Fibroblast of the aortic adventitia (primary cell): ENCODE results near the gene TEX35. TPM values are rescaled to one million over a fixed set of nuclear protein-coding genes. Genes with fewer than 3 reads are reported as not detected.

Experiments used
- DNase-seq: peaks from one replicate; pipeline ENCODE4 v3.0.0-alpha.2; 2010; ENCODE audit warnings: low read depth
- H3K4me3 ChIP-seq: 2 replicates; pipeline ENCODE4 v1.5.1; 2011; ENCODE audit warnings: low read depth, mild to moderate bottlenecking, control low read depth, low read length, moderate library complexity
- total RNA-seq: library from RNA; depleted of rRNA; stranded (reverse); fragments of >200 nt; gene quantifications from 2 replicates; pipeline ENCODE4 v1.2.3, GENCODE V29; 2012; ENCODE audit warnings: low replicate concordance
- TF ChIP-seq, protein P1 (sequence below): IDR thresholded peaks from 2 replicates; pipeline ENCODE4 v1.5.1; 2011; ENCODE audit warnings: mild to moderate bottlenecking, low read length, control low read depth, inconsistent platforms; ENCODE audit not compliant: insufficient read depth

TEX35 gene
- total RNA-seq, 1 donor: not detected

DNA sequence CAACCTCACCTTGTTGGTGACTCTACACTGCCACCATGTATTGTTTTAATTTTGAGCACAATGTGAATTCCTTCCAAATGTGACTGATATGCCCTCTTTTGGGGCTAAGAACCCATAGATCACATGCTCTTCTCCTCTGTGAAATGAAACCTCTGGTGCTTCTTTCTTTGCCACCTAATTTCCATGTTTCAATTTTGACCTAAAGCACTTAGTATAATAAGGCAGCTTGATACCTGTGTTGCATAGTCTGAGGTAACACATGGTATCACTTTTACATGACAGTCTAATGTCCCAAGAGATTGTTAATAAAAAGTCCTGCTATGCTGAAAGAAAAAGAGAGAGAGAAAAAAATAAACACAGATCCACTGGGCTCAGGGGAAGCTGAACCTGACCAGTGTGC lies 40.4 kb upstream of the TEX35 start:
- DNase-seq: no peak
- TF ChIP-seq, protein P1, sequence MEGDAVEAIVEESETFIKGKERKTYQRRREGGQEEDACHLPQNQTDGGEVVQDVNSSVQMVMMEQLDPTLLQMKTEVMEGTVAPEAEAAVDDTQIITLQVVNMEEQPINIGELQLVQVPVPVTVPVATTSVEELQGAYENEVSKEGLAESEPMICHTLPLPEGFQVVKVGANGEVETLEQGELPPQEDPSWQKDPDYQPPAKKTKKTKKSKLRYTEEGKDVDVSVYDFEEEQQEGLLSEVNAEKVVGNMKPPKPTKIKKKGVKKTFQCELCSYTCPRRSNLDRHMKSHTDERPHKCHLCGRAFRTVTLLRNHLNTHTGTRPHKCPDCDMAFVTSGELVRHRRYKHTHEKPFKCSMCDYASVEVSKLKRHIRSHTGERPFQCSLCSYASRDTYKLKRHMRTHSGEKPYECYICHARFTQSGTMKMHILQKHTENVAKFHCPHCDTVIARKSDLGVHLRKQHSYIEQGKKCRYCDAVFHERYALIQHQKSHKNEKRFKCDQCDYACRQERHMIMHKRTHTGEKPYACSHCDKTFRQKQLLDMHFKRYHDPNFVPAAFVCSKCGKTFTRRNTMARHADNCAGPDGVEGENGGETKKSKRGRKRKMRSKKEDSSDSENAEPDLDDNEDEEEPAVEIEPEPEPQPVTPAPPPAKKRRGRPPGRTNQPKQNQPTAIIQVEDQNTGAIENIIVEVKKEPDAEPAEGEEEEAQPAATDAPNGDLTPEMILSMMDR: no peak

DNA sequence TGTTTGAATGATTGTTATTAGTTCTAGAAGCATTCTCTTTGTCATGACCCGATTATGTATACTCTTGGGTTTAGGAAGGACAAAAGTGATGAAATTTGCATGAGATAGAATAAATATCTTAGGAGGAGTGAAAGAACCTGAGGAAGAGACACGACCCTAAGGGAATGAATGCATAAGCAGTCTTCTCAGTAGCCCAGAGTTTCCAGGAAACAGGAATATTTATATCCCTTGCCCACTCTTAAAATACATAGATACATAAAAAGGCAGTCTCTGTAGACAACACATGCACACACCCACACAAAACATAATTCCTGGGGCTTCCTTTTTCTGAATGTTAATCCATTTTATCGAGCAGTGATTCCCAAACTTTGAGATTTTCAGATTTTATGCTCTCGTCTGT lies 35.5 kb upstream of the TEX35 start:
- TF ChIP-seq, protein P1: no peak
- H3K4me3 ChIP-seq: no peak overlapping the region
- no peak for DNase-seq

More for the DNA sequence above, 40.4 kb upstream of the TEX35 start:
- H3K4me3 ChIP-seq: no peak overlapping the region

DNA sequence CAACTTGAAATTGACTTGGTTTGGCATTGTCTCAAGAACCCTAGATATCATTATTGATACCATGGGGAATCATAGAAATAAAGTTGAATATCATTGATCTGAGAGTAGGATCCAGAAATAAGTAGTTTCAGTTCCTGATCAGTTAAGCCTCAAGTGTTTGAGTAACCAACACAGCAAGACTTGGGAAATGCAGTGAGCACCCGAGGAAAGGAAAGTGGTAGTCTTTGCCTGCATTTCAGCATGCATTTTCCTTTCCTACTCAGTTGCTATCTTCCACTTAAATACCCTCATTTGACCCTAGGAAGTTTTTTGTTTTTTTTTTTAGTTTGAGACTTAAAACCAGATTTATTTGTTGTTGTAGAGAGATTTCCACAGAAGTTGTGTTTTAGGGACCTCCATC lies 35.1 kb upstream of the TEX35 start:
- TF ChIP-seq, protein P1: no peak
- H3K4me3 ChIP-seq: no peak overlapping the region
- no peak for DNase-seq

DNA sequence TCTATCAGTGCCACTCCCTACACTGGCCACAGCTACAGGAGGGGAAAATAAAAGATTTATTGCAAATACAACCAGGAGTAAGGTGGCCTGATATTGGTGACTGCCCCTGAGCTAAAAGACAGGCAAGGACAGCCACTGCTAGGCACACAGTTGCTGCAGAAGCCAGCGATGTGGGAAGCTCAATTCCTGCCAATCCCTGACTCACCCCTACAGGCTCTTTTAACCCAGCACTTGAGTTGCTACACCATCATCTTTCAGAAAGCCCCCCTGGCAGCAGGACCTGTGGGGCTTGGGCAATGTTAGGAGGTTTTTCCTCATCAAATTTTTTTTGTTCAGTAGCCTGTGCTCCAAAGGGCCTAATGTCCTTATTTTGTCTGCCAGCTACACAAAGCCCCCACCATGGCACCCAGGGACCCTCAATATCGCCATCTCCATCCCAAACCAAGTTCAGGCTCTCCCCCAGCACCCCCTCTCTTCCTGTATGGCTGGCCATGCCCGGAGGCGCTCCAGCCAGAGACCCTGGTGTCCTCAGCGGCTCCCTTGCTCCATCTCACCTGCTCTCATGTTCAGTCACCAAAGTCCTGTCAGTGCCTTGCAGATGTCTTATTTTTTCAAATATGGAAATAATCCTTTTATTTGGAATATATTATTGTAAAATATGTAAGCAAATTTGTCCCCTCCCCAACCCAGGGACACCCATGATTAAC lies 29.5 kb upstream of the TEX35 start:
- TF ChIP-seq, protein P1: no peak
- DNase-seq: no peak
- H3K4me3 ChIP-seq: no peak overlapping the region

DNA sequence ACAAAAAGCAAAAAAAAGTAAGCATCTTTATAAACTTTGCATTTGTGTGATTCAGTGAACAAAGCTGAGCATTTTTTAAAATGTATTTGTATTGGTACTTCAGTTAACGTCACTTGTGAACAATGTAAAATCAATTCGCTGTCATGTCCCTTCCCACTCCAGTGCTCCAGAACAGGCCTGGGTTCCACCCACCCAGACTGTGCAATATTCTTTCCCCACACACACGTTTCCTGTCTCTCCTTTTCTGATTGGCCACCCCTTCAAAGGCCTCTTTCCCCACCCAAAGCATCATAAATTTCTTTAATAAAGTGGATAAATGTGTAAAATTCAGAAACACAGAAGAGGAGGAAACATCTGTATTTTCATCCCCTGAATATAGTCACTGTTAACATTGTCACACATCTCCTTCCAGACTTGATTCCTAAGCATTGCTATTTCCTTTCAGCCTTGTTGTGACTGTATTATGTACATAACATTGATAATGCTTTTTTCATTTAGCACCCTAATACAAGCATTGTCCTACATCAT lies 28.1 kb upstream of the TEX35 start:
- TF ChIP-seq, protein P1: no peak
- DNase-seq: no peak
- H3K4me3 ChIP-seq: no peak overlapping the region

DNA sequence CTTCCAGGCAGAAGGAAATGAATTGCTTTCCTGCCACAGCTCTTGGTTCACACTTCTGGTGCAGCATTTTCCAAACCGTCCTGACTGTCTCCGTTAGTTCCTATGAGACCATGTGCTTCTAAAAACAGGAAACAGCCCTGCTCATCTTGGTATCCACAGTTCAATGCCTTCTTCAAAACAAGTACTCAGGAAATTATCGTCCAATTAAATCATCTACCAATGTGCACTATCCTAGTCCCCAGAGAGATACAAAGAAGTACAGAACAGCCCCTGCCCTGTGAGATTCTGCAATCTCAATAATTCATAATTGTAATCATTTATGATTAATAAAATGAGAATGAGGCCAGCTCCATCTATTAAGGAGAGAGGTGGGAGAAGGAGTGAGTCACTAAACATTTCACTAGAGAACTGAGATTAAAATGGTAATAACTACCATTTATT lies 27.3 kb upstream of the TEX35 start:
- TF ChIP-seq, protein P1: no peak
- DNase-seq: no peak
- H3K4me3 ChIP-seq: no peak overlapping the region
